Measurements from ENCODE around the gene ZAP70.

GRCh38 chr2:97758131-97758705, 44.8 kb downstream of the ZAP70 start:
- no peak for TF ChIP-seq CTCF (IDR thresholded peaks at IDR 0.05)
- no peak for TF ChIP-seq POLR2A (IDR thresholded peaks at IDR 0.05; ENCODE audit: low read length)
- no peak for TF ChIP-seq MAX (IDR thresholded peaks at IDR 0.05)
- TF ChIP-seq MYC (IDR thresholded peaks at IDR 0.05; ENCODE audit: borderline replicate concordance, low read length): no peak
- no peak for TF ChIP-seq NFE2L2 (conservative IDR thresholded peaks at IDR 0.05; ENCODE audit: low read length)
- no peak for TF ChIP-seq ZFP36 (IDR thresholded peaks at IDR 0.05; ENCODE audit: borderline replicate concordance, partially characterized antibody)
- no peak for TF ChIP-seq CHD2 (IDR thresholded peaks at IDR 0.05; ENCODE audit: low read length, partially characterized antibody)
- TF ChIP-seq HMGXB4 (CRISPR knock-in tag; IDR thresholded peaks at IDR 0.05; ENCODE audit: borderline replicate concordance): no peak
- no peak for TF ChIP-seq ELK1 (IDR thresholded peaks at IDR 0.05; ENCODE audit: low read depth, low read length)
- TF ChIP-seq RFX5 (IDR thresholded peaks at IDR 0.05): no peak

Measured in A549 (cell line).